ENCODE measurements around the gene TMED7. TPM values are rescaled to one million over a fixed set of nuclear protein-coding genes. Genes with fewer than 3 reads are reported as not detected.
"Not testable (repeated sequence)": the region's sequence is repeated elsewhere in the genome, so short reads cannot be mapped to it uniquely, and the experiment has no call there.

The TMED7 gene
- total RNA-seq, 1 experiment from 2014 or later = 70.7 TPM

DNA sequence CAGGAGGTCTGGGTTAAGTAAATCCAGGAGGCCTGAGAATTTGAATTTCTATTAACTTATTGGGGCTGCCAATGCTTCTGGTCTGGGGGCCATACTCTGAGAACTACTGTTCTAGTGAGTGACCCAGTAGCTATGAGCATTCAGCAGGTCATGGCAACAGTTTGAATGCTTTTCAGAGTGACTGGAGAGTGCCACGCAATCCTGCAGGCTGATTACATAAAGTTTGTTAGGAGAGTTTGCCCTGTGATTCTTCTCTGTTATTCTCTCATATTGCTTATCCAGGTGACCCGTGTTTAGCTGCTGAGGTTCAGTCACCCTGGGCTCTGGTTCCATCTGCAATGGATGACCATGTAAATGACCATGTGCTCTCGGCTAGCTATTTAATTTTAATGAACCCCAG, 22.2 kb upstream of the TMED7 start:
- Histone ChIP-seq H4K20me1 (ENCODE audit: insufficient read depth) (no peaks in the 10 kb centered on the region), H3K79me2 (ENCODE audit: low read depth) (no peaks in the 10 kb centered on the region), H3K4me2 (no peak overlapping the region), H2AFZ (no peak overlapping the region), H3K36me3 (ENCODE audit: low read depth) (no peaks in the 10 kb centered on the region), H3F3A (ENCODE audit: insufficient read depth, low read depth) (no peaks in the 10 kb centered on the region), H3K27ac (no peak overlapping the region), H3K9me2 (ENCODE audit: insufficient read depth) (no peaks in the 10 kb centered on the region), H3K9me3 (ENCODE audit: insufficient read depth, low read depth) (no peaks in the 10 kb centered on the region), H3K4me1 (replicated peaks; ENCODE audit: insufficient read depth) (no peaks in the 10 kb centered on the region), H3K4me3 (no peak overlapping the region), H3K27me3 (ENCODE audit: insufficient read depth, low read depth) (peaks cover 7% of the 10 kb centered on the region; the same call in 1 of the 2 replicates)
- ChIA-PET POLR2A (ENCODE audit: unreplicated experiment) (no interaction called here), CTCF (no interaction called here)
- no peak for TF ChIP-seq EZH2 (IDR thresholded peaks at IDR 0.05; ENCODE audit: low read depth)
- TF ChIP-seq, protein P1, sequence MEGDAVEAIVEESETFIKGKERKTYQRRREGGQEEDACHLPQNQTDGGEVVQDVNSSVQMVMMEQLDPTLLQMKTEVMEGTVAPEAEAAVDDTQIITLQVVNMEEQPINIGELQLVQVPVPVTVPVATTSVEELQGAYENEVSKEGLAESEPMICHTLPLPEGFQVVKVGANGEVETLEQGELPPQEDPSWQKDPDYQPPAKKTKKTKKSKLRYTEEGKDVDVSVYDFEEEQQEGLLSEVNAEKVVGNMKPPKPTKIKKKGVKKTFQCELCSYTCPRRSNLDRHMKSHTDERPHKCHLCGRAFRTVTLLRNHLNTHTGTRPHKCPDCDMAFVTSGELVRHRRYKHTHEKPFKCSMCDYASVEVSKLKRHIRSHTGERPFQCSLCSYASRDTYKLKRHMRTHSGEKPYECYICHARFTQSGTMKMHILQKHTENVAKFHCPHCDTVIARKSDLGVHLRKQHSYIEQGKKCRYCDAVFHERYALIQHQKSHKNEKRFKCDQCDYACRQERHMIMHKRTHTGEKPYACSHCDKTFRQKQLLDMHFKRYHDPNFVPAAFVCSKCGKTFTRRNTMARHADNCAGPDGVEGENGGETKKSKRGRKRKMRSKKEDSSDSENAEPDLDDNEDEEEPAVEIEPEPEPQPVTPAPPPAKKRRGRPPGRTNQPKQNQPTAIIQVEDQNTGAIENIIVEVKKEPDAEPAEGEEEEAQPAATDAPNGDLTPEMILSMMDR (conservative IDR thresholded peaks at IDR 0.05) = no peak
- no peak for DNase-seq
- BruUV-seq (replicated peaks) = no TSS peak
- intact Hi-C loops (cut with micrococcal nuclease; ENCODE audit: unreplicated experiment) = no loop called here

DNA sequence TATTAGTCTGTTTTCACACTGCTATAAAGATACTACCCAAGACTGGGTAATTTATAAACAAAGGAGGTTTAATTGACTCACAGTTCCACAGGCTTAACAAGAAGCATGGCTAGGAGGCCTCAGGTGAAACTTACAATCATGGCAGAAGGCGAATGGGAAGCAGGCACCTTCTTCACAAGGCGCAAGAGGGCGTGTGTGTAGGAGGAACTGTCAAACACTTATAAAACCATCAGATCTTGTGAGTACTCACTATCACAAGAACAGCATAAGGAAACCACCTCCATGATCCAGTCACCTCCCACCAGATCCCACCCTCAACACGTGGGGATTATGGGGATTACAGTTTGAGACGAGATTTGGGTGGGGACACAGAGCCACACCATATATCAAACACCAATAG, 19.6 kb upstream of the TMED7 start:
- H3K4me1 ChIP-seq (replicated peaks; ENCODE audit: insufficient read depth); POLR2A ChIA-PET (ENCODE audit: unreplicated experiment); H3K9me2 ChIP-seq (ENCODE audit: insufficient read depth); BruUV-seq (replicated peaks); H3K27me3 ChIP-seq (ENCODE audit: insufficient read depth, low read depth); H3K9me3 ChIP-seq (ENCODE audit: insufficient read depth, low read depth); H3K4me3 ChIP-seq; H3K4me2 ChIP-seq; H3K79me2 ChIP-seq (ENCODE audit: low read depth); intact Hi-C loops (cut with micrococcal nuclease; ENCODE audit: unreplicated experiment); H3K36me3 ChIP-seq (ENCODE audit: low read depth); DNase-seq; H4K20me1 ChIP-seq (ENCODE audit: insufficient read depth); H3K27ac ChIP-seq; CTCF ChIA-PET; H2AFZ ChIP-seq; H3F3A ChIP-seq (ENCODE audit: insufficient read depth, low read depth): not testable (repeated sequence)

DNA sequence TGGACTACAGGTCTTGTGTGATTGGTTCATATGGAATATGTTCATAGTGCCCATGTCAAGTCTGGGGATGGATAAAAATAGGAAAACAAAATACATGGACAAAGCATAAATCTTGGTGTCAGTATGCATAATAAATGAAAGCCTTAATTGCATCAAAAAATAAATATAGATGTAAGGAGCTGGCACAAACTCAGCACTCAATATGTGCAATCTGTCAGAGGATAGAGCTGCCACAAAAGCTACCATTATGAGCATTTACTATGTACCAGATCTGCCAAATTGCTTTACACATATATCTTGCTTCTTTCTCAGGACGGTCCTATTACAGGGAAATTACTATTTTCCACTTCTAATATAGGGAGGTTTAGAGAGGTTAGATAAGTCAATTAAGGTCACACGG, 18.2 kb upstream of the TMED7 start:
- DNase-seq = no peak
- Histone ChIP-seq H3K27ac (no peak overlapping the region), H3F3A (ENCODE audit: insufficient read depth, low read depth) (no peaks in the 10 kb centered on the region), H3K4me1 (replicated peaks; ENCODE audit: insufficient read depth) (no peaks in the 10 kb centered on the region), H3K9me3 (ENCODE audit: insufficient read depth, low read depth) (no peaks in the 10 kb centered on the region), H3K4me3 (no peak overlapping the region), H3K79me2 (ENCODE audit: low read depth) (no peaks in the 10 kb centered on the region), H4K20me1 (ENCODE audit: insufficient read depth) (no peaks in the 10 kb centered on the region), H3K27me3 (ENCODE audit: insufficient read depth, low read depth) (peaks cover 7% of the 10 kb centered on the region; the same call in 1 of the 2 replicates), H3K4me2 (no peak overlapping the region), H2AFZ (no peak overlapping the region), H3K36me3 (ENCODE audit: low read depth) (no peaks in the 10 kb centered on the region), H3K9me2 (ENCODE audit: insufficient read depth) (no peaks in the 10 kb centered on the region)
- intact Hi-C loops (cut with micrococcal nuclease; ENCODE audit: unreplicated experiment) = no loop called here
- BruUV-seq (replicated peaks) = no TSS peak
- POLR2A ChIA-PET (ENCODE audit: unreplicated experiment) = no interaction called here
- TF ChIP-seq, protein P1 (conservative IDR thresholded peaks at IDR 0.05) = no peak
- TF ChIP-seq EZH2 (IDR thresholded peaks at IDR 0.05; ENCODE audit: low read depth) = no peak
- CTCF ChIA-PET = no interaction called here

DNA sequence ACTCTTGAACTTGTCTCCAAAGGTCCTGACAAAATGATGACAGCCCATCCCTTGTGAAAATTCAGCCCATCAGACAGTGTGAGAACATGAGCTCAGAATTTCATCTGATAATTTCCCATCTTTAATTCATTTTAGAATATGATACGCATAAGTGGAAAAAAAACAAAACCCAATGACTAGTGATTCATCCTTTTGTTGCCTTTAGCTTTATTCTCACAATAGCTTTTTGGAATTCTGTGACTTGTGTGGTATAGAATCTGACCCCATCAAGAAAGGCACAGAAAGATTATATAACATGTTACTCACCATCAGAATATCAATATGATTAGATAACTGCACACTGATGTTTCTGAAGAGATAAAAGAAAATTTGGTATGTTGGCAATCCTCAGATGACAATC, 16.1 kb upstream of the TMED7 start:
- Histone ChIP-seq H3K4me3 (no peak overlapping the region), H3K4me1 (replicated peaks; ENCODE audit: insufficient read depth) (no peaks in the 10 kb centered on the region), H3K4me2 (no peak overlapping the region), H3F3A (ENCODE audit: insufficient read depth, low read depth) (no peaks in the 10 kb centered on the region), H3K9me3 (ENCODE audit: insufficient read depth, low read depth) (no peaks in the 10 kb centered on the region), H3K27ac (no peak overlapping the region), H3K27me3 (ENCODE audit: insufficient read depth, low read depth) (peaks cover 7% of the 10 kb centered on the region; the same call in 1 of the 2 replicates), H4K20me1 (ENCODE audit: insufficient read depth) (no peaks in the 10 kb centered on the region), H3K36me3 (ENCODE audit: low read depth) (no peaks in the 10 kb centered on the region), H3K9me2 (ENCODE audit: insufficient read depth) (no peaks in the 10 kb centered on the region), H3K79me2 (ENCODE audit: low read depth) (no peaks in the 10 kb centered on the region), H2AFZ (no peak overlapping the region)
- intact Hi-C loops (cut with micrococcal nuclease; ENCODE audit: unreplicated experiment) = no loop called here
- TF ChIP-seq, protein P1 (conservative IDR thresholded peaks at IDR 0.05) = no peak
- TF ChIP-seq EZH2 (IDR thresholded peaks at IDR 0.05; ENCODE audit: low read depth) = no peak
- CTCF ChIA-PET = no interaction called here
- DNase-seq = no peak
- BruUV-seq (replicated peaks) = no TSS peak
- POLR2A ChIA-PET (ENCODE audit: unreplicated experiment) = interaction anchor here (0.7 kb wide), 1 partner anchor 158 kb away, joined by 6 read pairs; no protein-coding TSS in a partner anchor
